WTC11 (cell line): ENCODE data around the gene SGSM2. TPM values are rescaled to one million over a fixed set of nuclear protein-coding genes. Genes with fewer than 3 reads are reported as not detected.
A peak's percentile ranks its signal among the peaks of the same experiment; 100 is the strongest.

Experiments
- ATAC-seq: fragments of 200-7000 bp; cut with Tn5 transposase; 2 replicates; pipeline ENCODE4 v1.10.0; 2021; ENCODE audit warnings: mild to moderate bottlenecking, moderate library complexity
- CTCF ChIA-PET: fragments of 300-600 bp; sonication (Branson Sonifier 250); formaldehyde crosslinking; loops from one replicate; lab custom pipeline; 2021; ENCODE audit warnings: antibody characterized with exemption; lab: Charles Lee
- POLR2A ChIA-PET: fragments of 350-600 bp; sonication (Branson Sonifier 250); formaldehyde crosslinking; loops from one replicate; lab custom pipeline; 2021; ENCODE audit warnings: antibody characterized with exemption; lab: Charles Lee
- DNase-seq: peaks from one replicate; pipeline ENCODE4 v3.0.0; 2021; ENCODE audit warnings: low spot score
- H3K27ac Mint-ChIP-seq: 2 replicates; pipeline ENCODE4 v1.8.0; 2021; ENCODE audit warnings: mixed read lengths
- H3K27me3 Mint-ChIP-seq: 2 replicates; pipeline ENCODE4 v1.8.0; 2021; ENCODE audit warnings: low read depth, mild to moderate bottlenecking, moderate library complexity, mixed read lengths
- H3K36me3 Mint-ChIP-seq: 2 replicates; pipeline ENCODE4 v1.8.0; 2021; ENCODE audit warnings: mixed read lengths
- H3K4me1 Mint-ChIP-seq: 2 replicates; pipeline ENCODE4 v1.8.0; 2022; ENCODE audit warnings: mixed read lengths
- H3K4me3 Mint-ChIP-seq: 2 replicates; pipeline ENCODE4 v1.8.0; 2021; ENCODE audit warnings: mild to moderate bottlenecking, moderate library complexity, mixed read lengths
- H3K9me3 Mint-ChIP-seq: 2 replicates; pipeline ENCODE4 v1.8.0; 2021; ENCODE audit warnings: mixed read lengths
- ETV6 ChIP-seq: sonication (generic); formaldehyde crosslinking; IDR thresholded peaks from 2 replicates; pipeline ENCODE4 v1.8.1; 2022; ENCODE audit warnings: mild to moderate bottlenecking, missing genetic modification reagents
- GRHL2 ChIP-seq: fragments of 250-450 bp; sonication (Bioruptor Pico); IDR thresholded peaks from 2 replicates; pipeline ENCODE4 v1.8.0; 2022; ENCODE audit warnings: mild to moderate bottlenecking, moderate library complexity; ENCODE audit not compliant: insufficient replicate concordance, severe bottlenecking
- NFYB ChIP-seq: sonication (generic); formaldehyde crosslinking; conservative IDR thresholded peaks from 2 replicates; pipeline ENCODE4 v1.8.0; 2022; ENCODE audit warnings: low read depth, missing genetic modification reagents
- NR1H2 ChIP-seq: sonication (generic); formaldehyde crosslinking; IDR thresholded peaks from 2 replicates; pipeline ENCODE4 v1.9.0; 2021; ENCODE audit warnings: mild to moderate bottlenecking, moderate library complexity, missing genetic modification reagents
- SMAD3 ChIP-seq: sonication (generic); formaldehyde crosslinking; IDR thresholded peaks from 2 replicates; pipeline ENCODE4 v1.8.0; 2022; ENCODE audit warnings: missing genetic modification reagents, mild to moderate bottlenecking, borderline replicate concordance
- SP1 ChIP-seq: sonication (generic); formaldehyde crosslinking; conservative IDR thresholded peaks from 2 replicates; pipeline ENCODE4 v1.8.1; 2022; ENCODE audit warnings: missing genetic modification reagents
- TCF7 ChIP-seq: sonication (generic); formaldehyde crosslinking; IDR thresholded peaks from 2 replicates; pipeline ENCODE4 v1.8.0; 2022; ENCODE audit warnings: mild to moderate bottlenecking, low read depth, missing genetic modification reagents, moderate library complexity
- TEAD4 ChIP-seq: sonication (generic); formaldehyde crosslinking; IDR thresholded peaks from 2 replicates; pipeline ENCODE4 v1.8.0; 2022; ENCODE audit warnings: mild to moderate bottlenecking, missing genetic modification reagents
- TP53 ChIP-seq: sonication (generic); formaldehyde crosslinking; IDR thresholded peaks from 2 replicates; pipeline ENCODE4 v1.8.1; 2023; ENCODE audit warnings: mild to moderate bottlenecking, missing genetic modification reagents
- ZNF232 ChIP-seq: sonication (generic); formaldehyde crosslinking; IDR thresholded peaks from 2 replicates; pipeline ENCODE4 v1.8.0; 2022; ENCODE audit warnings: mild to moderate bottlenecking, missing genetic modification reagents
- ZNF423 ChIP-seq: fragments of 250-450 bp; sonication (Bioruptor Pico); IDR thresholded peaks from 2 replicates; pipeline ENCODE4 v2.1.2; 2022; ENCODE audit warnings: mild to moderate bottlenecking, moderate library complexity
- total RNA-seq: library from RNA; stranded (reverse); gene quantifications from 3 replicates; pipeline ENCODE4 v1.2.3, GENCODE V29; 2021
- TF ChIP-seq, protein P1 (sequence below): sonication (generic); formaldehyde crosslinking; IDR thresholded peaks from 2 replicates; pipeline ENCODE4 v1.8.1; 2023; ENCODE audit warnings: mild to moderate bottlenecking, missing genetic modification reagents, moderate library complexity
- TF ChIP-seq, protein P2 (sequence below): sonication (generic); formaldehyde crosslinking; IDR thresholded peaks from 2 replicates; pipeline ENCODE4 v1.8.0; 2022; ENCODE audit warnings: missing genetic modification reagents
- TF ChIP-seq, protein P3 (sequence below): sonication (generic); formaldehyde crosslinking; IDR thresholded peaks from 2 replicates; pipeline ENCODE4 v1.8.0; 2022; ENCODE audit warnings: mild to moderate bottlenecking, missing genetic modification reagents
- TF ChIP-seq, protein P4 (sequence below): sonication (generic); formaldehyde crosslinking; IDR thresholded peaks from 2 replicates; pipeline ENCODE4 v1.8.1; 2023; ENCODE audit warnings: mild to moderate bottlenecking, missing genetic modification reagents
- TF ChIP-seq, protein P5 (sequence below): sonication (generic); formaldehyde crosslinking; IDR thresholded peaks from 2 replicates; pipeline ENCODE4 v1.8.1; 2022; ENCODE audit warnings: low read depth, mild to moderate bottlenecking, moderate library complexity, missing genetic modification reagents, borderline replicate concordance
- TF ChIP-seq, protein P6 (sequence below): sonication (generic); formaldehyde crosslinking; IDR thresholded peaks from 2 replicates; pipeline ENCODE4 v1.8.0; 2022; ENCODE audit warnings: mild to moderate bottlenecking, missing genetic modification reagents

Gene SGSM2
- total RNA-seq, 1 experiment from 2014 or later, result 50.3 TPM

DNA sequence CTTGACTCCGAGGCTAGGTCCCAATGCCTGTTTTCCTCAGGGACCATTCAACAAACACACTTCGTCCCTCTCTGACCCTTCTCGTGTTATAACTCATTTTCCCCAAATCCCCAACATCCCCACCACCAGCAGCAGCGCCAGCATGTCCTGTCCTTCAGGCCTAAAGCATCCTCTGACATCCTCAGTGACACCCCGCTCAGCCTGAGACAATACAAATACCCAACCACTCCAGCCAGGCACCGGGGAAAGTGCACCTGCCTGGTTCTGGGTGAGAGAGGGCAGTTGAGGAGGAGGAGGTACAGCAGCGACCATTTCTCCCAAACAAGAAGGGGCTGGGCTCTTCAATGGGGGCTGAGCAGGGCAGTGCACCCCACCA, 58.9 kb downstream of the SGSM2 start (continued):
- no peak for TF ChIP-seq ZNF232 (CRISPR knock-in tag)

DNA sequence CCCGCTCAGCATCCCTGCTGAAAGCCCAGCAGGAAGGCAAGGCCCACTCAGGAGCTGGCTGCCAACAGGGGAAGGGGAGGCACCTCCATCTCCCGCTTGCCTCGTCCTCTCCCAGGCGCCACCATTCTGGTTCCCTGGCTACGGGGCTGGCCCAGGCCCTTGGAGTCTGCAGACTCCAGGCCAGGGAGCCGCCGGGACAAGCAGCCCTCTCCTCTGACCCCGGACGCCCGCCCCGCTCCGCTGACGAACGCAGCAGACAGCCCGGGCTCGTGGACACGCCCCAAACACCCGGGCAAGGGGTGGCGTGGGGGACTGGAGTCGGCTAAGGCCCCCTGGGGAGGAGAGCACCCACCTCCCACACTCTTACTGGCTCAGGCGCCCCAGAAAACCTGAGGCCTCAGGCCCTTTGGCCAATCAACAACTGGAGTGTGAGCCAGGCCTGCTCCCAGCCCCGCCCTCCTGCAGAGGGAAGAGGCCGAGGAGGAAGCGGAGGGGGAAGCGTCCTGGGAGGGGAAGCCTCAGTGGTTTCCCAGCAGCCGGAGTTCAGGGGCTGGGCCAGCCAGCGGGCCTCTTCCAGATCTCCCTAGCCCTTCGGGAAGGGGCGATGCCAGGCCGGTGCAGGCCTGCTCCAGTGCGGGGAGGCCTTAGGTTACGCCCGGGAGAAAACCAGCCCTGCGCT, 59.4 kb downstream of the SGSM2 start:
- Mint-ChIP-seq H3K27me3 (no peaks in the 10 kb centered on the region), H3K9me3 (no peaks in the 10 kb centered on the region), H3K4me3 (peak overlapping the region; percentile 95), H3K4me1 (peaks cover 42% of the 10 kb centered on the region), H3K27ac (peak overlapping the region; percentile 99), H3K36me3 (no peaks in the 10 kb centered on the region)
- peak; percentile 88 for DNase-seq
- ChIA-PET CTCF (interaction anchor here (0.6 to 5.7 kb wide), 3 partner anchors 14 to 30 kb away, joined by 3 to 57 read pairs (median 6); no protein-coding TSS in a partner anchor), POLR2A (no interaction called here)
- ATAC-seq, result peak; percentile 10
- TF ChIP-seq, protein P1, sequence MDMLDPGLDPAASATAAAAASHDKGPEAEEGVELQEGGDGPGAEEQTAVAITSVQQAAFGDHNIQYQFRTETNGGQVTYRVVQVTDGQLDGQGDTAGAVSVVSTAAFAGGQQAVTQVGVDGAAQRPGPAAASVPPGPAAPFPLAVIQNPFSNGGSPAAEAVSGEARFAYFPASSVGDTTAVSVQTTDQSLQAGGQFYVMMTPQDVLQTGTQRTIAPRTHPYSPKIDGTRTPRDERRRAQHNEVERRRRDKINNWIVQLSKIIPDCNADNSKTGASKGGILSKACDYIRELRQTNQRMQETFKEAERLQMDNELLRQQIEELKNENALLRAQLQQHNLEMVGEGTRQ (CRISPR knock-in tag), result 0 out of 2 replicates have a peak, but pooled peaks have one; percentile 20
- peak; percentile 92 for TF ChIP-seq ZNF423 (CRISPR knock-in tag)
- TF ChIP-seq ZNF232 (CRISPR knock-in tag), result 0 out of 2 replicates have a peak, but pooled peaks have one; percentile 55
- TF ChIP-seq, protein P2, sequence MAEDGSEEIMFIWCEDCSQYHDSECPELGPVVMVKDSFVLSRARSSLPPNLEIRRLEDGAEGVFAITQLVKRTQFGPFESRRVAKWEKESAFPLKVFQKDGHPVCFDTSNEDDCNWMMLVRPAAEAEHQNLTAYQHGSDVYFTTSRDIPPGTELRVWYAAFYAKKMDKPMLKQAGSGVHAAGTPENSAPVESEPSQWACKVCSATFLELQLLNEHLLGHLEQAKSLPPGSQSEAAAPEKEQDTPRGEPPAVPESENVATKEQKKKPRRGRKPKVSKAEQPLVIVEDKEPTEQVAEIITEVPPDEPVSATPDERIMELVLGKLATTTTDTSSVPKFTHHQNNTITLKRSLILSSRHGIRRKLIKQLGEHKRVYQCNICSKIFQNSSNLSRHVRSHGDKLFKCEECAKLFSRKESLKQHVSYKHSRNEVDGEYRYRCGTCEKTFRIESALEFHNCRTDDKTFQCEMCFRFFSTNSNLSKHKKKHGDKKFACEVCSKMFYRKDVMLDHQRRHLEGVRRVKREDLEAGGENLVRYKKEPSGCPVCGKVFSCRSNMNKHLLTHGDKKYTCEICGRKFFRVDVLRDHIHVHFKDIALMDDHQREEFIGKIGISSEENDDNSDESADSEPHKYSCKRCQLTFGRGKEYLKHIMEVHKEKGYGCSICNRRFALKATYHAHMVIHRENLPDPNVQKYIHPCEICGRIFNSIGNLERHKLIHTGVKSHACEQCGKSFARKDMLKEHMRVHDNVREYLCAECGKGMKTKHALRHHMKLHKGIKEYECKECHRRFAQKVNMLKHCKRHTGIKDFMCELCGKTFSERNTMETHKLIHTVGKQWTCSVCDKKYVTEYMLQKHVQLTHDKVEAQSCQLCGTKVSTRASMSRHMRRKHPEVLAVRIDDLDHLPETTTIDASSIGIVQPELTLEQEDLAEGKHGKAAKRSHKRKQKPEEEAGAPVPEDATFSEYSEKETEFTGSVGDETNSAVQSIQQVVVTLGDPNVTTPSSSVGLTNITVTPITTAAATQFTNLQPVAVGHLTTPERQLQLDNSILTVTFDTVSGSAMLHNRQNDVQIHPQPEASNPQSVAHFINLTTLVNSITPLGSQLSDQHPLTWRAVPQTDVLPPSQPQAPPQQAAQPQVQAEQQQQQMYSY (CRISPR knock-in tag), result peak; percentile 65
- peak; percentile 65 for TF ChIP-seq NFYB (CRISPR knock-in tag)
- no peak for TF ChIP-seq NR1H2 (CRISPR knock-in tag)
- peak; percentile 74 for TF ChIP-seq SP1 (CRISPR knock-in tag)
- TF ChIP-seq TP53 (CRISPR knock-in tag), result no peak
- no peak for TF ChIP-seq TEAD4 (CRISPR knock-in tag)
- peak; percentile 65; the same call in 1 of the 2 replicates for TF ChIP-seq ETV6
- 0 out of 2 replicates have a peak, but pooled peaks have one; percentile 47 for TF ChIP-seq SMAD3 (CRISPR knock-in tag)
- TF ChIP-seq, protein P3, sequence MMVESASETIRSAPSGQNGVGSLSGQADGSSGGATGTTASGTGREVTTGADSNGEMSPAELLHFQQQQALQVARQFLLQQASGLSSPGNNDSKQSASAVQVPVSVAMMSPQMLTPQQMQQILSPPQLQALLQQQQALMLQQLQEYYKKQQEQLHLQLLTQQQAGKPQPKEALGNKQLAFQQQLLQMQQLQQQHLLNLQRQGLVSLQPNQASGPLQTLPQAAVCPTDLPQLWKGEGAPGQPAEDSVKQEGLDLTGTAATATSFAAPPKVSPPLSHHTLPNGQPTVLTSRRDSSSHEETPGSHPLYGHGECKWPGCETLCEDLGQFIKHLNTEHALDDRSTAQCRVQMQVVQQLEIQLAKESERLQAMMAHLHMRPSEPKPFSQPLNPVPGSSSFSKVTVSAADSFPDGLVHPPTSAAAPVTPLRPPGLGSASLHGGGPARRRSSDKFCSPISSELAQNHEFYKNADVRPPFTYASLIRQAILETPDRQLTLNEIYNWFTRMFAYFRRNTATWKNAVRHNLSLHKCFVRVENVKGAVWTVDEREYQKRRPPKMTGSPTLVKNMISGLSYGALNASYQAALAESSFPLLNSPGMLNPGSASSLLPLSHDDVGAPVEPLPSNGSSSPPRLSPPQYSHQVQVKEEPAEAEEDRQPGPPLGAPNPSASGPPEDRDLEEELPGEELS (CRISPR knock-in tag), result 0 out of 2 replicates have a peak, but pooled peaks have one; percentile 48
- TF ChIP-seq, protein P4, sequence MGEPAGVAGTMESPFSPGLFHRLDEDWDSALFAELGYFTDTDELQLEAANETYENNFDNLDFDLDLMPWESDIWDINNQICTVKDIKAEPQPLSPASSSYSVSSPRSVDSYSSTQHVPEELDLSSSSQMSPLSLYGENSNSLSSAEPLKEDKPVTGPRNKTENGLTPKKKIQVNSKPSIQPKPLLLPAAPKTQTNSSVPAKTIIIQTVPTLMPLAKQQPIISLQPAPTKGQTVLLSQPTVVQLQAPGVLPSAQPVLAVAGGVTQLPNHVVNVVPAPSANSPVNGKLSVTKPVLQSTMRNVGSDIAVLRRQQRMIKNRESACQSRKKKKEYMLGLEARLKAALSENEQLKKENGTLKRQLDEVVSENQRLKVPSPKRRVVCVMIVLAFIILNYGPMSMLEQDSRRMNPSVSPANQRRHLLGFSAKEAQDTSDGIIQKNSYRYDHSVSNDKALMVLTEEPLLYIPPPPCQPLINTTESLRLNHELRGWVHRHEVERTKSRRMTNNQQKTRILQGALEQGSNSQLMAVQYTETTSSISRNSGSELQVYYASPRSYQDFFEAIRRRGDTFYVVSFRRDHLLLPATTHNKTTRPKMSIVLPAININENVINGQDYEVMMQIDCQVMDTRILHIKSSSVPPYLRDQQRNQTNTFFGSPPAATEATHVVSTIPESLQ (CRISPR knock-in tag), result no peak
- TF ChIP-seq, protein P5, sequence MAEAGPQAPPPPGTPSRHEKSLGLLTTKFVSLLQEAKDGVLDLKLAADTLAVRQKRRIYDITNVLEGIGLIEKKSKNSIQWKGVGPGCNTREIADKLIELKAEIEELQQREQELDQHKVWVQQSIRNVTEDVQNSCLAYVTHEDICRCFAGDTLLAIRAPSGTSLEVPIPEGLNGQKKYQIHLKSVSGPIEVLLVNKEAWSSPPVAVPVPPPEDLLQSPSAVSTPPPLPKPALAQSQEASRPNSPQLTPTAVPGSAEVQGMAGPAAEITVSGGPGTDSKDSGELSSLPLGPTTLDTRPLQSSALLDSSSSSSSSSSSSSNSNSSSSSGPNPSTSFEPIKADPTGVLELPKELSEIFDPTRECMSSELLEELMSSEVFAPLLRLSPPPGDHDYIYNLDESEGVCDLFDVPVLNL, result no peak
- TF ChIP-seq, protein P6, sequence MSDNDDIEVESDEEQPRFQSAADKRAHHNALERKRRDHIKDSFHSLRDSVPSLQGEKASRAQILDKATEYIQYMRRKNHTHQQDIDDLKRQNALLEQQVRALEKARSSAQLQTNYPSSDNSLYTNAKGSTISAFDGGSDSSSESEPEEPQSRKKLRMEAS (CRISPR knock-in tag), result peak; percentile 61; the same call in 1 of the 2 replicates
- no peak for TF ChIP-seq GRHL2 (CRISPR knock-in tag)
- no peak for TF ChIP-seq TCF7 (CRISPR knock-in tag)
